Esophagus squamous epithelium (tissue), 4 donors: Measurements from ENCODE around the gene NAXE.

Experiments
- POLR2A ChIP-seq, 4 donors: fragments of 450-650 bp; IDR thresholded peaks; one replicate each; pipeline ENCODE4 v1.6.1; 2017; ENCODE audit warnings: antibody characterized with exemption in 4 of 4, mild to moderate bottlenecking in 4 of 4, moderate library complexity in 3 of 4
- TF ChIP-seq, protein P1 (sequence below), 6 experiments: fragments of 450-650 bp in 4 of 6; fragments of 200-600 bp in 2 of 6; sonication (generic) in 2 of 6; IDR thresholded peaks; one replicate each; pipeline ENCODE4 v1.5.1; 2016 to 2019; ENCODE audit warnings: antibody characterized with exemption in 6 of 6, mild to moderate bottlenecking in 4 of 6, moderate library complexity in 4 of 6

DNA sequence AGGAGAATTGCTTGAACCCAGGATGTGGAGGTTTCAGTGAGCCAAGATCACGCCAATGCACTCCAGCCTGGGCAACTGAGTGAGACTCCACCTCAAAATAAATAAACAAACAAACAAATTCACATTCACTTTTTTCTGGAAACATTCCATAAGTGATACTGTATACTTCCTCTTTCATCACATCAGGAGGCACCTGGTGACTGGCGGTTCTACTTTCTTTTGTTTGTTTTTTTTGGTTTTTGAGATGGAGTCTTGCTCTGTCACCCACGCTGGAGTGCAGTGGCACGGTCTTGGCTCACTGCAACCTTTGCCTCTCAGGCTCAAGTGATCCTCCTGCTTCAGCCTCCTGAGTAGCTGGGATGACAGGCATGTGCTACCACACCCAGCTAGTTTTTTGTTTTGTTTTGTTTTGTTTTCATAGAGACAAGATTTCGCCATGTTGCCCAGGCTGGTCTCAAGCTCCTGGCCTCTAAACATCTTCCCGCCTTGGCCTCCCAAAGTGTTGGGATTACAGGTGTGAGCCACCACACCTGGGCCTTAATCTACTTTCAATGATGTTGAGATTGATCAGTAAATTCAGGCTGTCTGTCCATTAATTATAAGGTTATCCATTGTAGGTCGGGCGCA, 38.4 kb downstream of the NAXE start:
- no peak for TF ChIP-seq POLR2A (IDR thresholded peaks at IDR 0.05)
- TF ChIP-seq, protein P1, sequence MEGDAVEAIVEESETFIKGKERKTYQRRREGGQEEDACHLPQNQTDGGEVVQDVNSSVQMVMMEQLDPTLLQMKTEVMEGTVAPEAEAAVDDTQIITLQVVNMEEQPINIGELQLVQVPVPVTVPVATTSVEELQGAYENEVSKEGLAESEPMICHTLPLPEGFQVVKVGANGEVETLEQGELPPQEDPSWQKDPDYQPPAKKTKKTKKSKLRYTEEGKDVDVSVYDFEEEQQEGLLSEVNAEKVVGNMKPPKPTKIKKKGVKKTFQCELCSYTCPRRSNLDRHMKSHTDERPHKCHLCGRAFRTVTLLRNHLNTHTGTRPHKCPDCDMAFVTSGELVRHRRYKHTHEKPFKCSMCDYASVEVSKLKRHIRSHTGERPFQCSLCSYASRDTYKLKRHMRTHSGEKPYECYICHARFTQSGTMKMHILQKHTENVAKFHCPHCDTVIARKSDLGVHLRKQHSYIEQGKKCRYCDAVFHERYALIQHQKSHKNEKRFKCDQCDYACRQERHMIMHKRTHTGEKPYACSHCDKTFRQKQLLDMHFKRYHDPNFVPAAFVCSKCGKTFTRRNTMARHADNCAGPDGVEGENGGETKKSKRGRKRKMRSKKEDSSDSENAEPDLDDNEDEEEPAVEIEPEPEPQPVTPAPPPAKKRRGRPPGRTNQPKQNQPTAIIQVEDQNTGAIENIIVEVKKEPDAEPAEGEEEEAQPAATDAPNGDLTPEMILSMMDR (IDR thresholded peaks at IDR 0.05) = no peak
